Prostate gland (tissue), 2 donors: Measurements from ENCODE around the gene MAPKAPK3.

Source experiments
- CTCF ChIP-seq, 4 experiments: fragments of 200-600 bp in 2 of 4; fragments of 450-650 bp in 2 of 4; sonication (generic) in 2 of 4; IDR thresholded peaks; 1 replicate in 3 of 4; 2 replicates in 1 of 4; pipeline ENCODE4 v1.5.1; 2016 to 2019; ENCODE audit warnings: antibody characterized with exemption in 4 of 4, mild to moderate bottlenecking in 2 of 4, moderate library complexity in 2 of 4
- POLR2A ChIP-seq: fragments of 450-650 bp; IDR thresholded peaks from one replicate; pipeline ENCODE4 v1.6.1; 2016; ENCODE audit warnings: antibody characterized with exemption, mild to moderate bottlenecking
- POLR2AphosphoS5 ChIP-seq: sonication (generic); formaldehyde crosslinking; IDR thresholded peaks from one replicate; pipeline ENCODE4 v1.6.1; 2017; ENCODE audit warnings: antibody characterized with exemption

- TF ChIP-seq CTCF (IDR thresholded peaks at IDR 0.05) (no peak), POLR2A (no peak), POLR2AphosphoS5 (no peak)
These were observed 41.6 kb upstream of the MAPKAPK3 start for GRCh38 chr3:50575372-50575771.
